Ovary (tissue), 9 donors: ENCODE results near the gene QPCT. TPM values are rescaled to one million over a fixed set of nuclear protein-coding genes. Genes with fewer than 3 reads are reported as not detected.

Experiments
- DNase-seq, 5 donors: peaks; one replicate each; pipeline ENCODE4 v3.0.0-alpha.2; 2019 to 2020
- H3K27ac ChIP-seq, 2 donors: fragments of 200-600 bp; one replicate each; pipeline versions ENCODE4 v1.5.1 to v1.8.0; 2019 to 2022
- H3K27me3 ChIP-seq: fragments of 200-600 bp; one replicate; pipeline ENCODE4 v1.8.0; 2022
- H3K36me3 ChIP-seq: fragments of 200-600 bp; sonication (generic); one replicate; pipeline ENCODE4 v1.5.1; 2019
- H3K4me1 ChIP-seq: one replicate; pipeline ENCODE4 v1.8.1; 2013; ENCODE audit warnings: mild to moderate bottlenecking, moderate library complexity; ENCODE audit not compliant: insufficient read depth
- H3K4me3 ChIP-seq: fragments of 200-600 bp; sonication (generic); one replicate; pipeline ENCODE4 v1.5.1; 2017
- H3K9me3 ChIP-seq, 2 donors: fragments of 200-600 bp in 1 of 2; sonication (generic) in 1 of 2; one replicate each; pipeline versions ENCODE4 v1.5.1 to v1.8.1; 2013 to 2019; ENCODE audit warnings: mild to moderate bottlenecking in 1 of 2, moderate library complexity in 1 of 2
- CTCF ChIP-seq, 3 donors: fragments of 450-650 bp in 2 of 3; fragments of 200-600 bp in 1 of 3; IDR thresholded peaks; one replicate each; pipeline versions ENCODE4 v1.5.1 to v1.8.0; 2016 to 2022; ENCODE audit warnings: antibody characterized with exemption in 3 of 3, mild to moderate bottlenecking in 1 of 3
- EP300 ChIP-seq: sonication (generic); formaldehyde crosslinking; IDR thresholded peaks from one replicate; pipeline ENCODE4 v1.6.1; 2017; ENCODE audit warnings: antibody characterized with exemption
- POLR2A ChIP-seq: fragments of 450-650 bp; IDR thresholded peaks from one replicate; pipeline ENCODE4 v1.6.1; 2017; ENCODE audit warnings: antibody characterized with exemption, mild to moderate bottlenecking, moderate library complexity
- WGBS, 3 donors: extraction: QIAGEN DNeasy Blood & Tissue Kit in 1 of 3; methylation state at CpG; one replicate each; pipeline versions ENCODE4 v1.1.5 to v1.1.7; 2013 to 2017; 5-methylcytosine and 5-hydroxymethylcytosine counted together
- intact Hi-C, 4 donors: fragments of 100-400 bp; cut with DNase I; formaldehyde crosslinking; loops; one replicate each; pipeline versions ENCODE4 v1.11.0 to v1.15.1; 2022 to 2023
- polyA plus RNA-seq, 2 donors: library from polyadenylated mRNA; stranded (reverse); fragments of 200-250 nt in 1 of 2; fragments of 350-450 nt in 1 of 2; fragmentation: Illumina TruSeq in 1 of 2; extraction: RNeasy Lipid Tissue Mini Kit (QIAGEN cat#74804) in 1 of 2; gene quantifications; one replicate each; pipeline ENCODE4 v1.2.3, GENCODE V29; 2013 to 2014
- total RNA-seq, 7 donors: library from RNA; depleted of rRNA in 2 of 7; stranded (reverse); fragments of >200 nt in 2 of 7; fragmentation: NEBNext Ultra II Directional in 3 of 7; extraction: Animal tissue kit (Norgen Biotek cat#: 25700) in 3 of 7; gene quantifications; one replicate each; pipeline versions ENCODE4 v1.1.0 to v1.2.4, GENCODE V29; 2016 to 2023
- donor health status: DM: no; HTN: no; CAD: no; lungs with moderate emphysema.
- donor health status: DM: no; HTN: no; CAD: no.
- donor health status: Bipolar disorder and iron deficiency.
- donor health status: DM: yes; HTN: yes; CAD: no.
- donor health status: DM: no; HTN: no; CAD: no.
- donor health status: DM: yes; HTN: yes; CAD: no.

Gene QPCT
- total and polyA plus RNA-seq, 9 donors = 0.35 to 17.7 (median 1.5) TPM

- Histone ChIP-seq H3K4me3 (no peak overlapping the region), H3K27ac (no peak overlapping the region), H3K4me1 (no peaks in the 10 kb centered on the region), H3K9me3 (no peaks in the 10 kb centered on the region), H3K36me3 (no peaks in the 10 kb centered on the region), H3K27me3 (no peaks in the 10 kb centered on the region)
- intact Hi-C loops = no loop called here
- no peak for TF ChIP-seq CTCF (IDR thresholded peaks at IDR 0.05)
- TF ChIP-seq POLR2A = no peak
- TF ChIP-seq EP300 = no peak
- DNase-seq = no peak
- 58 to 64% (median 61%) methylated on average over 4 of the region's 4 CpGs for WGBS, 3 donors
These were observed 13.1 kb downstream of the QPCT start for GRCh38 chr2:37357530-37357929.

- Histone ChIP-seq H3K27me3 (no peaks in the 10 kb centered on the region), H3K9me3 (no peaks in the 10 kb centered on the region), H3K4me3 (no peak overlapping the region), H3K27ac (no peak overlapping the region), H3K4me1 (no peaks in the 10 kb centered on the region), H3K36me3 (no peaks in the 10 kb centered on the region)
- whole genome bisulfite sequencing, 3 donors = 94 to 97% (median 96%) methylated on average over 3 of the region's 3 CpGs
- TF ChIP-seq POLR2A (no peak), EP300 (no peak), CTCF (IDR thresholded peaks at IDR 0.05) (no peak)
- intact Hi-C loops = no loop called here
- no peak for DNase-seq
These were observed 14.0 kb downstream of the QPCT start for GRCh38 chr2:37358466-37358865.

- DNase-seq = no peak
- H3K27me3 ChIP-seq = no peaks in the 10 kb centered on the region
- H3K4me3 ChIP-seq = no peak overlapping the region
- no peaks in the 10 kb centered on the region for H3K36me3 ChIP-seq
- intact Hi-C loops = no loop called here
- WGBS, 3 donors = 88 to 95% (median 93%) methylated on average over 3 of the region's 3 CpGs
- TF ChIP-seq POLR2A = no peak
- no peak overlapping the region for H3K27ac ChIP-seq
- H3K4me1 ChIP-seq = no peaks in the 10 kb centered on the region
- no peaks in the 10 kb centered on the region for H3K9me3 ChIP-seq
These were observed 16.9 kb downstream of the QPCT start for GRCh38 chr2:37361216-37361815.

- Histone ChIP-seq H3K4me1 (no peaks in the 10 kb centered on the region), H3K4me3 (no peak overlapping the region), H3K27ac (no peak overlapping the region), H3K27me3 (no peaks in the 10 kb centered on the region), H3K9me3 (no peaks in the 10 kb centered on the region), H3K36me3 (no peaks in the 10 kb centered on the region)
- intact Hi-C loops = no loop called here
- no peak for DNase-seq
- TF ChIP-seq POLR2A (no peak), EP300 (no peak), CTCF (IDR thresholded peaks at IDR 0.05) (no peak)
- whole genome bisulfite sequencing, 3 donors = 85 to 92% (median 85%) methylated on average over 9 of the region's 9 CpGs
These were observed 17.7 kb downstream of the QPCT start for GRCh38 chr2:37361994-37362698.

- H3K27me3 ChIP-seq = no peaks in the 10 kb centered on the region
- no peak for DNase-seq
- no peaks in the 10 kb centered on the region for H3K4me1 ChIP-seq
- no peak for TF ChIP-seq POLR2A
- no peak for TF ChIP-seq EP300
- TF ChIP-seq CTCF (IDR thresholded peaks at IDR 0.05) = no peak
- intact Hi-C loops = no loop called here
- 88 to 95% (median 94%) methylated on average over 6 of the region's 6 CpGs for WGBS, 3 donors
- no peaks in the 10 kb centered on the region for H3K36me3 ChIP-seq
- no peak overlapping the region for H3K4me3 ChIP-seq
- no peak overlapping the region for H3K27ac ChIP-seq
- no peaks in the 10 kb centered on the region for H3K9me3 ChIP-seq
These were observed 19.9 kb downstream of the QPCT start for GRCh38 chr2:37364351-37364750.
